ENCODE measurements around the gene KLHL2.

GRCh38 chr4:165331359-165331758, 124.0 kb downstream of the KLHL2 start:
- TF ChIP-seq, protein P1, sequence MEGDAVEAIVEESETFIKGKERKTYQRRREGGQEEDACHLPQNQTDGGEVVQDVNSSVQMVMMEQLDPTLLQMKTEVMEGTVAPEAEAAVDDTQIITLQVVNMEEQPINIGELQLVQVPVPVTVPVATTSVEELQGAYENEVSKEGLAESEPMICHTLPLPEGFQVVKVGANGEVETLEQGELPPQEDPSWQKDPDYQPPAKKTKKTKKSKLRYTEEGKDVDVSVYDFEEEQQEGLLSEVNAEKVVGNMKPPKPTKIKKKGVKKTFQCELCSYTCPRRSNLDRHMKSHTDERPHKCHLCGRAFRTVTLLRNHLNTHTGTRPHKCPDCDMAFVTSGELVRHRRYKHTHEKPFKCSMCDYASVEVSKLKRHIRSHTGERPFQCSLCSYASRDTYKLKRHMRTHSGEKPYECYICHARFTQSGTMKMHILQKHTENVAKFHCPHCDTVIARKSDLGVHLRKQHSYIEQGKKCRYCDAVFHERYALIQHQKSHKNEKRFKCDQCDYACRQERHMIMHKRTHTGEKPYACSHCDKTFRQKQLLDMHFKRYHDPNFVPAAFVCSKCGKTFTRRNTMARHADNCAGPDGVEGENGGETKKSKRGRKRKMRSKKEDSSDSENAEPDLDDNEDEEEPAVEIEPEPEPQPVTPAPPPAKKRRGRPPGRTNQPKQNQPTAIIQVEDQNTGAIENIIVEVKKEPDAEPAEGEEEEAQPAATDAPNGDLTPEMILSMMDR (IDR thresholded peaks at IDR 0.05), result no peak
- TF ChIP-seq POLR2A (IDR thresholded peaks at IDR 0.05), result no peak
